Ramos (cell line): ENCODE measurements around the gene MPP4.
"Not testable (repeated sequence)": the region's sequence is repeated elsewhere in the genome, so short reads cannot be mapped to it uniquely, and the experiment has no call there.

Source experiments
- in situ Hi-C: fragments of 300-500 bp; cut with MboI; formaldehyde crosslinking; loops from one replicate; pipeline ENCODE4 v1.14.3; 2022; ENCODE audit warnings: low sequenced_read_pairs; ENCODE audit not compliant: unreplicated experiment

The MPP4 gene

DNA sequence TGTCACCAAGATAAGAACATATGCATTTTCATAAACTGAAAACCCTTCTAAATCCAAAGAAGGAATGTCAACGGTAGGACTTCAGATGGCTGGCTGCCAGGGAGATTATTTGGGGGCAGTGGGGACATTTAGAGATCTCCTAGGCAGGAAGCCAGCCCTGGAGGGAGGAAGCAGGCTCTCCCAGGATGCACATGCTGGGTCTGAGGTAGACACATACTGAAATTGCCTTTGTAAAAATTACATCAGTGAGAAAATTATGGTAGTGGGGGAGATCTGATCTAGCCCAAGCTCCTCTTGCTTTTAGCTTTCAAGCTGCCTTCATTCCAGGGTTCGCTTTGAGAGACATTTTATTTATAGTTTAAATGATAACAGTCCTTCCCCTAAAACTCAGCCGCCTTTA is 24.1 kb downstream of the MPP4 start:
- in situ Hi-C loops, result no loop called here

GRCh38 chr2:201673546-201673945 is 24.9 kb downstream of the MPP4 start:
- in situ Hi-C loops, result no loop called here

- in situ Hi-C loops, result not testable (repeated sequence)
These were observed 27.2 kb downstream of the MPP4 start for GRCh38 chr2:201671205-201671604.

- in situ Hi-C loops, result no loop called here
These were observed 28.6 kb downstream of the MPP4 start for GRCh38 chr2:201669865-201670264.

GRCh38 chr2:201668402-201668910 is 30.0 kb downstream of the MPP4 start:
- in situ Hi-C loops, result no loop called here

DNA sequence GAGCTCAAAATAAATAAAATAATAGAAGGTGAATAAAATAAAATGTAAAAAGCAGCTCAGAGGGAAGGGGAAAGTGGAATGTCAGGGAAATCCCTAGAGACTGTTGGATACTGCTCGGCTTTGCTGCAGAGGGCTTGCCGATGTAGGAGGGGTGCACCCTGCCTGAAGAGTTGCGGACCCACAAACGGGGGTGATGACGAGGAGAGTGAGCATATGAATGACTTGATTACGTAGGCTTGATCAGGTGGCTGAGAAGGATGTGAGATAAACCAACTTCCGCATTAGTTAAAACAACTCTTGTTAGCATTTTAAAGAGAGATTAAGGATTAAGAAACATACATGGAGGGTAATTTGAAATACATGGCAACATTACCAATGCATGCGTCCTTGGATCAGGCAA is 34.1 kb downstream of the MPP4 start:
- in situ Hi-C loops, result no loop called here

DNA sequence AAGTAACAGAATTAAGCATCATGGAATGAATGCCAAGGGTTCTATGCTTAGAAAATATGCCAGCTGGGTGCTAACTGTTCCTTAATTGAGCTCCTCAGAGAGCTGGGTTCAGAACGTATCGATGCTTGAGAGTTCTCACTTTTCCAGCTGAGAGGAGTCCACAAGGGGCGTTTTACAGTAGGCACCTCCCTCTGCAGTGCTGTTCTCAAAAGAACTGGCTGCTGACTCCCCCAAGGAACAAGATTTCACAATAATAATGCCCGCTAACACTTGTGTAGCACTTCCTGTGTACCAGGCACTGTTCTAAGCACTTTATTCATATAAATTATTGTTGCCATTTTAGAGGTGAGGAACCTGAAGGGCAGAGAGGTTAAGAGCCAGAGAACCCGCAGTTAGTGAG is 37.1 kb downstream of the MPP4 start:
- in situ Hi-C loops, result no loop called here

- in situ Hi-C loops, result no loop called here
These were observed 38.0 kb downstream of the MPP4 start for GRCh38 chr2:201660293-201660895.

DNA sequence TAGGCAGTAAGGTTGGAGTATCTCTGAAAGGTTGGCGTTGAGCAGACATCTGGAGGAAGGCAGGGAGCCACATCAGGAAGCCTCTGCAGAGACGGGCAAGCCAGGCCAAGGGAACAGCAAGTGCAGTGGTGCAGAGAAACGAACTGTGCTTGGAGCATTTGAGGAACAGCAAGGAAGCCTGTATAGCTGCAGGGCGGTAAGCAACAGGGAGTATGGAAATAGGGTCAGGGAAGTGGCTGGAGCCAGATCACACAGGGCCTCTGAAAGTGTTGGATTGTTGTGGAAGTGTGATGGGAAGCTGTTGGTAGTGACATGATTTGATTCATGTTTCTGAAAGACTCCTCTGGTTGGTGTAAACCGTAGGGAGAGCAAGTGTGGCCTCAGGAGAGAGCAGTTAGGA is 41.7 kb downstream of the MPP4 start:
- in situ Hi-C loops, result no loop called here

- in situ Hi-C loops, result no loop called here
These were observed 42.3 kb downstream of the MPP4 start for GRCh38 chr2:201656102-201656501.

- in situ Hi-C loops, result no loop called here
These were observed 43.6 kb downstream of the MPP4 start for GRCh38 chr2:201654616-201655384.

GRCh38 chr2:201653221-201653620 is 45.2 kb downstream of the MPP4 start:
- in situ Hi-C loops, result no loop called here

- in situ Hi-C loops, result no loop called here
These were observed 49.0 kb downstream of the MPP4 start for GRCh38 chr2:201649442-201649841.

- in situ Hi-C loops, result no loop called here
These were observed 51.0 kb downstream of the MPP4 start for GRCh38 chr2:201647431-201647830.

DNA sequence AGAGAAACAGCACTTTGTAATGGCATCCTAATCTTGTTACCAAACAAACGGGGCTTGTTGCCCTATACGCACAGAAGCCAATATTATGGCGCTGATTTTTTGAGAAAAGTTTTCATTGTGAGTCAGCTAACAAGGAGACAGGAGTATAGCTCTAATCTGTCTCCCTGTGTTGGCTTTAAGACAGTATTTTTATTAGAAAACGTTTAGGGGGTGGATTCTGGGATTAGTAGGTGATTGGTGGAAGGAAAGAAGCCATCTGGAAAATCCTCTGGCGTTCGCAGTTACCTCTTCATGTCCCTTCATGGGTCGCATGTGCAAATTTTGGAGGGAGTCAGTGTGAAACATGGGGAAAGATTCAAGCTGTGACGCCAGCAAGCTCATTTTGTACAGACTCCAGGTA is 54.4 kb downstream of the MPP4 start:
- in situ Hi-C loops, result no loop called here

GRCh38 chr2:201643216-201643890 is 55.1 kb downstream of the MPP4 start, which contains the start of gene TMEM237:
TMEM237 (minus strand) TSS chr2:201643503; CDS start chr2:201643400, 103 bp downstream.
- in situ Hi-C loops, result no loop called here

- in situ Hi-C loops, result no loop called here
These were observed 55.7 kb downstream of the MPP4 start for GRCh38 chr2:201642579-201643215.

DNA sequence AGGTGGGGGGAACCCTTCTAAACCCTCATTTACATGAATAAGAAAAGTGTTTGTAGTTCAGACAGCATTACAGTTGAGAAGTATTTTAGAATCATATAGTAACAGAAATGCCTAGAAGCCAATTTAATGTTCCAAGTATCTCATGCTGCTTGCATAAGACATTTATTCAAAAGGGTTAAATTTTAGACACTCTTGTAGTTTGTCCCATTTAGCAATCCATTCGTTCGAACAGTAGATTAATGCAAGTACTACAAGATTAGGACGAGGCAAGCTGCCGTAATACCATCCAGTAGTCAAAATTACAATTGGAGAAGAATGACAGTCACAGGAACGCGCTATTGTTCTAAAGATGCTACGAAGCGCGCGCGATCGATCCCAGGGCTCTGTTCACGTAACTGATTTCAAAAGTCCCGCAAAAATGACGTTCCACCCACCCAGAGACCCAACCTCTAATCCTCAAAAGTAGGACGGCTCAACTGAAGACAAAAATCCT is 56.3 kb downstream of the MPP4 start:
- in situ Hi-C loops, result no loop called here

DNA sequence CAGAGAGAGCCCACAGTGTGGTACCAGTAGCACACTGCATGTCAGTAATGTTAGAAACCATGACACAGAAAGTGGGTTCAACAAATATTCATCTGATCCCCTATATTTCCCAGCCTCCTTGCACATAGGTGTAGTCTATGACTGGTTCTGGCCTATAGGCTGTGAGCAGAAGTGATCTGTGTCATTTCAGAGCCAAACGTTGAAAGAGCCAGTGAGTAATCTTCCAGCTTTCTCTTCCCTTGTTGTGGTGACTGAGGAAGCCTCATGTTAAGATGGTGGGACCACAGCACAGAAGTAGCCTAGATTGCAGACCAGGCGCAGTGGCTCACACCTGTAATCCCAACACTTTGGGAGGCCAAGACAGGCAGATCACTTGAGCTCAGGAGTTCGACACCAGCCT is 59.2 kb downstream of the MPP4 start:
- in situ Hi-C loops, result no loop called here

DNA sequence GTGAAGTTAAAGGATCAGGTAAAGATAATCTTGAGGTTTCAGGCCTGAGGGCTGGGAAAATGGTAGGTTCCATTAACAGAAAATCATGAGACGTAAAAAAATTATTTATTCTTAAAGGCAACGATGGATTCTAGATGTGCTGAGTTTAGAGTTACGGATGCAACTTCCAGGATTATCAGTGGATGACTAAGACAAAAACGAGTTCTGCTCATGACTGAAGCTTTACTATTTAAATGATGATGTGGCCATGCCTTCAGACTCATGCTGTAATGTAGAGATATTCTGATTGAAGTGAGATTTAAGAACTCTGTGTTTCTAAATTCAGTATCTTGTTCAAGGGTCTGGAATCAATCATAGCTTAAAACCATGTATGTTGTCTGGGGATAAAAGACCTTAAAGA is 60.1 kb downstream of the MPP4 start:
- in situ Hi-C loops, result no loop called here
